DMS114 treated with DMSO at 0.1 percent for 48 hours (cell line): Measurements from ENCODE around the gene LDLRAD4.

Experiments
- DNase-seq: peaks from one replicate; lab custom pipeline; 2025; ENCODE audit not compliant: unreplicated experiment; lab: John Stamatoyannopoulos, UW

The LDLRAD4 gene

GRCh38 chr18:13581496-13582177, 363.1 kb downstream of the LDLRAD4 start:
- DNase-seq, result no peak

GRCh38 chr18:13582178-13582670, 363.7 kb downstream of the LDLRAD4 start:
- no peak for DNase-seq

- no peak for DNase-seq
Measured at GRCh38 chr18:13583576-13584550, 365.3 kb downstream of the LDLRAD4 start.

GRCh38 chr18:13584825-13585224, 366.3 kb downstream of the LDLRAD4 start:
- no peak for DNase-seq

- no peak for DNase-seq
Measured at GRCh38 chr18:13585379-13586153, 367.0 kb downstream of the LDLRAD4 start.

- no peak for DNase-seq
Measured at GRCh38 chr18:13587001-13587400, 368.4 kb downstream of the LDLRAD4 start.

GRCh38 chr18:13587477-13587876, 368.9 kb downstream of the LDLRAD4 start:
- DNase-seq, result no peak

GRCh38 chr18:13587937-13588336, 369.4 kb downstream of the LDLRAD4 start:
- DNase-seq, result no peak

GRCh38 chr18:13589316-13589715, 370.8 kb downstream of the LDLRAD4 start:
- no peak for DNase-seq

GRCh38 chr18:13589943-13590342, 371.4 kb downstream of the LDLRAD4 start:
- DNase-seq, result no peak

GRCh38 chr18:13592246-13592645, 373.7 kb downstream of the LDLRAD4 start:
- no peak for DNase-seq

GRCh38 chr18:13594551-13594950, 376.0 kb downstream of the LDLRAD4 start:
- no peak for DNase-seq

- no peak for DNase-seq
Measured at GRCh38 chr18:13597068-13597467, 378.5 kb downstream of the LDLRAD4 start.

GRCh38 chr18:13598591-13598990, 380.0 kb downstream of the LDLRAD4 start:
- no peak for DNase-seq

- DNase-seq, result no peak
Measured at GRCh38 chr18:13599031-13599430, 380.5 kb downstream of the LDLRAD4 start.

GRCh38 chr18:13603304-13604019, 384.9 kb downstream of the LDLRAD4 start:
- no peak for DNase-seq

GRCh38 chr18:13604786-13605185, 386.2 kb downstream of the LDLRAD4 start:
- DNase-seq, result no peak

- DNase-seq, result no peak
Measured at GRCh38 chr18:13605477-13605876, 386.9 kb downstream of the LDLRAD4 start.

GRCh38 chr18:13605901-13606300, 387.3 kb downstream of the LDLRAD4 start:
- DNase-seq, result no peak

GRCh38 chr18:13606604-13607254, 388.2 kb downstream of the LDLRAD4 start:
- DNase-seq, result no peak
